GM12872 (cell line): ENCODE results near the gene ZSWIM4.

Source experiments
- TF ChIP-seq, protein P1 (sequence below): IDR thresholded peaks from 3 replicates; pipeline ENCODE4 v1.5.1; 2011; ENCODE audit warnings: low read depth, mild to moderate bottlenecking, low read length, moderate library complexity; ENCODE audit not compliant: insufficient read depth

Gene ZSWIM4

DNA sequence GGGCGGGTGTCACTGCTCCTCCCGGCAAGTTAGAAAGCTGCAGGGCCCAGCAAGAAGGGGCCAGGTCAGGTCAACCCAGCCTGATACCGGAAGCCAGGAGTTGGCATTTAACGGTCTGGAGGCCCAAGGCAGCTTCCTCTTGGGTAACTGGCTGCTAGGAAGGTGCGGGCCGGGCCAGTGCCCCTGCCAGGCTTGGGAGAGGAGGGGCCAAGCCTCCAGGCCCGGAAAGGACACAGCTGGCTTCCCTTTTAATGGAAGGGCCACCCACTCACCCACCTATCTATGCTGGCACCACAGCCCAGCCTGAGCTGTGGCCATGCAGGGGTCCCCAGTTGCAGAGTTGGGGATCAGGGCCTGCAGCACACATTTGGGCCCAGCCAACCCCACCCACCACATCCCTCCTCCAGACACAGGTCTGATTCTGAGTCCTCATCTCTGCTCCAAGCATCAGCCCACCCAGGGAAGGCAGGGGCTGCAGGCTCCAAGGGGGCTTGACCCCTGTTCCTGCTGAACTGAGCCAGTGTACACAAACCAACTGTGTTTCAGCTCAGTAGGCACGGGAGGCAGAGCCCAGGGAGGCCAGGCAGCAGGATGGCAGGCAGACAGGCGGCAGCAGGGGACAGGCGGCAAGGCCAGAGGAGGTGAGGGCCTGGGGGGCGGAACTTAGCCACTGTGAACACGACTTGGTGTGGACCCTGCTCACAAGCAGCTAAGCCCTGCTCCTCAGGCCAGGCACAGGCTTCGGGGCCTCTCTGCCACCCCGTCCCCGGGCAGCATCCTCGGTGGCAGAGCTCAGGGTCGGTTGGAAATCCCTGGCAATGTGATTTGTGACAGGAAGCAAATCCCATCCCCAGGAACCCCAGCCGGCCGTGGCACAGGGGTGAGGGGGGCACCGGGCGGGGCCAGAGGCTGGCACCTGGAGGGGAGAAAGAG lies 40.8 kb downstream of the ZSWIM4 start:
- TF ChIP-seq, protein P1, sequence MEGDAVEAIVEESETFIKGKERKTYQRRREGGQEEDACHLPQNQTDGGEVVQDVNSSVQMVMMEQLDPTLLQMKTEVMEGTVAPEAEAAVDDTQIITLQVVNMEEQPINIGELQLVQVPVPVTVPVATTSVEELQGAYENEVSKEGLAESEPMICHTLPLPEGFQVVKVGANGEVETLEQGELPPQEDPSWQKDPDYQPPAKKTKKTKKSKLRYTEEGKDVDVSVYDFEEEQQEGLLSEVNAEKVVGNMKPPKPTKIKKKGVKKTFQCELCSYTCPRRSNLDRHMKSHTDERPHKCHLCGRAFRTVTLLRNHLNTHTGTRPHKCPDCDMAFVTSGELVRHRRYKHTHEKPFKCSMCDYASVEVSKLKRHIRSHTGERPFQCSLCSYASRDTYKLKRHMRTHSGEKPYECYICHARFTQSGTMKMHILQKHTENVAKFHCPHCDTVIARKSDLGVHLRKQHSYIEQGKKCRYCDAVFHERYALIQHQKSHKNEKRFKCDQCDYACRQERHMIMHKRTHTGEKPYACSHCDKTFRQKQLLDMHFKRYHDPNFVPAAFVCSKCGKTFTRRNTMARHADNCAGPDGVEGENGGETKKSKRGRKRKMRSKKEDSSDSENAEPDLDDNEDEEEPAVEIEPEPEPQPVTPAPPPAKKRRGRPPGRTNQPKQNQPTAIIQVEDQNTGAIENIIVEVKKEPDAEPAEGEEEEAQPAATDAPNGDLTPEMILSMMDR = no peak

- TF ChIP-seq, protein P1 = no peak
These were observed 43.3 kb downstream of the ZSWIM4 start for GRCh38 chr19:13838435-13839129.

DNA sequence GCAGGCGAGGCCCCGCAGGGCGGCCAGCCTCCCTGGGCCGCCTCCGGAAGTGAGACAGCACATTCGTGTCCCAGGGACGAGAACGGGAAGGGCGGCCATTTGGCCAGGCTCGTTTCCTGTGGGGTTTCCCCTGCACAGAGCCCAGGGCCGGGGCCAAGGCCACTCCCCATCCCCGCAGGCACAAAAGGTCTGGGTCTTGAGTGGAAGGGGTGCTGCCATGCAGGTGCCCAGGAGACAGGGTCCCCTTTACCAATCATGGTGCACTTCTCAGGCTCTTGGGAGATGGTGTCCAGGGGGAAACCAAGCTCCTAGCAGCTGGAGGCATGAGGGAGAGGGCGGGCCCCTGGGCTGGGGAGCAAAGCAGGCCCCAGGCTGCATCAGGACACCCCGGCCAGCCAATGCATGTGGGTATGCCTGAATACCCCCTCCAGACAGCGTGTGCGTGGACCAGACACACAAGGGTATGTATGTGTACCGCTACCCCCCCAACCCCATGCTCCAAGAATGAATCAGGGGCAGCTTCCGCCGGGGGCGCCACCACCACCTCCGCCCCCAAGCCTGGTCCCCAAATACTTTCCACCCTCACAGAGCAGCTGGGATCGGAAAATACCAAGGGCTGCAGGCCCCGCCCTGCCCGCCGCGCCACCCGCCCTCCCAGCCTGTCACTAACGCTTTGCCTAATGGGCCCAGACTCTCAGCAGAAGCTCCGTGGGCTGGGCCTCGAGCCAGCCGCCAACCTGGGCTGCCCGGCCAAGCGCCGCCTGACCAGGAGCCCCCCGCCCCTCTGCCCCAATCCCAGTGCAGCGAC lies 44.1 kb downstream of the ZSWIM4 start:
- TF ChIP-seq, protein P1 = no peak

DNA sequence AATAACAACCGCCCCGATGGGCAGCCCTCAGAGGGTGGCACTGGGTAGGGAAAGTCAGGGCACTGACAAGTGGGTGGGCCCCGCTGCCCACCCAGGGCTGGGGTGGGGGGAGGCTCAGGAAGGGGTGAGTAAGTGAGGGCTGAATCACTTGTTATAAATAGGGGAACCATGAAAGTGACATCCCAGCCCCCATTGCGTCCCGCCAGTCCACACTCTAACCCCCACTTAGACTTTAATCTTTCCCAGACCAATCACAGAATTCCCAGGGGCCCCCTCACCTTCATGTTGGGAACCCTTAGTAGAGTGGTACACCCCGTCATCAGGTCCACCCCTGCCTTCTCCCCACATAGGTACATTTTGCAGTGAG lies 44.7 kb downstream of the ZSWIM4 start:
- TF ChIP-seq, protein P1 = no peak

DNA sequence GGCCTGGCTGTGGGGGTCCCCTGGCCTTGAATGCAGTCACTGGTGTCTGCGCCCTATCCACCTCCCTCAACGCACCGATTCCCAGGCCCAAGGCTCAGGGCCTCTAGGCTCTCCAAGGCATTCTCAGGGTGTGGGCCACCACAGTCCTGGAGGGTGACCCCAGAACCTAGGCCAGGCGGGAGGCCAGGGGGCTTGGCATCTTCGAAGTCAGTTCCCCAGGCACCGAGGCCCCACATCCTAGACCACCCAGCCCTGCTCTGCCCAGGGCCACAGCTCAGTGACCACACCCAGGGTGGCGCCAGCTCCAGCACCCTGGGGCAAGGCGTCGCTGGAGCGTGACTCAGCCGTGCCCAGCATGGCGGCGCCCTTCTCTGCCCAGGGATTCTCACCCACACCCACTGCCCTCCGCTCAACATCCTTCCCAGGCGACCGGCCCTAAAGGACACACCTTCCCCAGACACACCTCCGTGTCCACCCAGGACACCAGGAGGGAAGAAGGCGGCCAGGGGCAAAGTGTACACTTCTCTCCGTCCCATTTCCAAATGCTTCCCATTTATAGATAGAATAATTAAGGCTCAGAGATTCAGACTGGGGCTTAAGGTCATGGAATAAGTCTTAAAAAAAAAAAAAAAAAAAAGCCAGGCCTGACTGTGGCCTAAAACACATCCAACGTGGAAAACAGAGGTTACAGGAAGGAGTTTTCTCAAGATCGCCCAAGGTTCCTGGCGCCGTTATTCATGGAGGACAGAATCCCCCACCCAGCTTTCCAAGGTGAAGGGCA lies 45.3 kb downstream of the ZSWIM4 start:
- TF ChIP-seq, protein P1 = no peak

DNA sequence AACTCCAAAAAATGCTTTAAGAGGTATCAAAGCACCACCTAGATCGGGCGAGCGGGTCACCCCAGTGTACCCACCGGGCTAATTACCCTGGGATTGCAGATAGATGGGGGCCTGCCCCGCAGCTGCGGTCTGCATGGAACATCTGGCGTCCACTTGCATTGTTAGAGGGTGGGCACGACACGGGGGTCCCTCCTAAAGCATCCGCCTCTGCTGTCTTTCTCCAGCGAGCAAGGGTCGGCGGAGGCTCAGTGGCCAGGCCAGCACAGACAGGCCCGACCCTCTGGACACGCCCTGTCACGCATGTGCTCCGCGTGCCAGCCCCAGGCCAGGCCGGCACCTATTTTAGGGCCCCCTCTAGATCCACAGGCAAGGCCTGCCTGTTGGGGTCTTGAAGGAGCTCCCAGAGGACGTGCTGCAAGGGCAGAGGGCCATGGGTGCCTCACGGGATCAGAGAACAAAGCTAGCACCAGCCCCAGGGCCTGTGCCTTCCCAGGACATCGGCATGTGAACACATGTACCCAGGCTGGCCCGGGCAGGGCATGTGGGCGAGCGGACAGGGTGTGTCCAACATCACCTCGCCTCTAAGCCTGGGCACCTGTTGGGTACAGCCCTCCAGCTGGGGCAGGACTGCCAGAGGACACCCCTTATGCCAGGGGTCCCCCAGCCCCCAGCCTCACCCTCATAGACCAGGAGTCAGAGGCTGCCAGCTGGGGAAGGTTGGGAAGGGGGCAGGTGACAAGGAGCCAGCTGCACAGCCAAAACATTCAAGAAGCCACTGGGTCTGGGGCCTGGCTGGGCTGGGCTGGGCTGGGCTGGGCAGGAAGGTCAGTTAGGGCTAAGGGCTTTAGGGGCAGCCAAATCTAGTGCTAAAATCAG lies 46.1 kb downstream of the ZSWIM4 start:
- TF ChIP-seq, protein P1 = no peak
